ENCODE measurements around the gene ANO4.

GRCh38 chr12:100993916-100994450 lies 199.4 kb downstream of the ANO4 start:
- TF ChIP-seq CTCF (IDR thresholded peaks at IDR 0.05; ENCODE audit: borderline replicate concordance, extremely low read depth, low read length, poor library complexity, severe bottlenecking) (peak; percentile 17), EZH2 (IDR thresholded peaks at IDR 0.05; ENCODE audit: borderline replicate concordance, low read depth, low read length, severe bottlenecking) (no peak)
